ENCODE results near the gene ZSCAN23. TPM values are rescaled to one million over a fixed set of nuclear protein-coding genes. Genes with fewer than 3 reads are reported as not detected.

Gene ZSCAN23
- total RNA-seq, 1 experiment from 2014 or later, result 2.9 TPM

- Mint-ChIP-seq H3K9me3 (no peaks in the 10 kb centered on the region; a peak in 1 of 5 replicates), H3K4me3 (peak overlapping the region; percentile 74 to 83; a peak in 3 of 5 replicates), H3K4me1 (peaks cover 11 to 17% of the 10 kb centered on the region in 2 experiments), H3K27me3 (ENCODE audit: low read depth) (no peaks in the 10 kb centered on the region), H3K27ac (peak overlapping the region in 1 of 3 experiments; percentile 99; a peak in 3 of 7 replicates), H3K36me3 (ENCODE audit: insufficient read depth in 1 of 3, low read depth in 3 of 3) (peaks cover 21 to 64% (median 53%) of the 10 kb centered on the region in 3 experiments; a peak in 6 of 7 replicates)
- H3K9me3 ChIP-seq (ENCODE audit: control insufficient read depth, low read depth, low read length), result no peaks in the 10 kb centered on the region
- no peak overlapping the region for H4K5ac ChIP-seq (ENCODE audit: insufficient read length, low read depth, low read length)
- no peaks in the 10 kb centered on the region for H3K79me2 ChIP-seq (ENCODE audit: insufficient read depth, low read length)
- H2BK5ac ChIP-seq (ENCODE audit: insufficient read length, low read length), result no peak overlapping the region
- H4K8ac ChIP-seq (replicated peaks; ENCODE audit: insufficient read length, low read depth, low read length), result no peak overlapping the region
- no peak for TF ChIP-seq CTCF (conservative IDR thresholded peaks at IDR 0.05)
- no peak overlapping the region for H3T11ph ChIP-seq (ENCODE audit: low read length)
- H3K18ac ChIP-seq (ENCODE audit: insufficient read length, low read depth, low read length), result no peak overlapping the region
- H3K9ac ChIP-seq (ENCODE audit: extremely low read depth, insufficient read length, low read length), result no peak overlapping the region
- H3K23me2 ChIP-seq (ENCODE audit: insufficient read length, low read depth, low read length, poor library complexity, severe bottlenecking), result peaks cover 5% of the 10 kb centered on the region
- H2BK12ac ChIP-seq (ENCODE audit: insufficient read length, low read depth, low read length), result no peak overlapping the region
- no peak overlapping the region for H2BK20ac ChIP-seq (ENCODE audit: low read depth, low read length, poor library complexity, severe bottlenecking)
- H3K27me3 ChIP-seq (ENCODE audit: insufficient read depth, low read length), result no peaks in the 10 kb centered on the region
- DNase-seq, result no peak
- H2BK15ac ChIP-seq (ENCODE audit: low read depth, low read length), result no peak overlapping the region
- H3K14ac ChIP-seq (ENCODE audit: insufficient read depth, low read length), result no peak overlapping the region
- WGBS (ENCODE audit: extremely low coverage, insufficient read length, low lambda C conversion rate), result no CpG with 5 or more reads among the region's 2 CpGs
- no peak overlapping the region for H4K91ac ChIP-seq (ENCODE audit: insufficient read length, low read depth, low read length)
- no peak overlapping the region for H3K23ac ChIP-seq (ENCODE audit: insufficient read length, low read depth, low read length)
- no peaks in the 10 kb centered on the region for H3K4me1 ChIP-seq (ENCODE audit: insufficient read depth, low read length)
- H3K27ac ChIP-seq (ENCODE audit: insufficient read length, low read depth, low read length), result no peak overlapping the region
- no peak overlapping the region for H3K56ac ChIP-seq (ENCODE audit: insufficient read length, low read depth, low read length)
- H3K79me1 ChIP-seq (ENCODE audit: insufficient read depth, low read depth, low read length, poor library complexity, severe bottlenecking), result no peaks in the 10 kb centered on the region
- no peak overlapping the region for H2AFZ ChIP-seq (ENCODE audit: low read length)
- no peaks in the 10 kb centered on the region for H4K20me1 ChIP-seq (ENCODE audit: control insufficient read depth, insufficient read depth, insufficient read length)
- H3K4me2 ChIP-seq (ENCODE audit: insufficient read depth, insufficient read length, low read length), result peak overlapping the region; percentile 80
- H2AK5ac ChIP-seq (ENCODE audit: insufficient read length, low read length), result no peak overlapping the region
- H2BK120ac ChIP-seq (ENCODE audit: low read depth, low read length, poor library complexity, severe bottlenecking), result no peak overlapping the region
- no peak overlapping the region for H3K4ac ChIP-seq (ENCODE audit: low read depth, low read length)
These were observed 59.2 kb downstream of the ZSCAN23 start for GRCh38 chr6:28384143-28384533.

Data from H9 (cell line).